NCI-H2227 (cell line): ENCODE measurements around the gene PIGU.
A peak's percentile ranks its signal among the peaks of the same experiment; 100 is the strongest.

Source experiments
- DNase-seq: peaks from one replicate; lab custom pipeline; 2025; ENCODE audit not compliant: unreplicated experiment; lab: John Stamatoyannopoulos, UW

Gene PIGU

GRCh38 chr20:34560141-34560523 lies 116.8 kb downstream of the PIGU start:
- DNase-seq, result no peak

DNA sequence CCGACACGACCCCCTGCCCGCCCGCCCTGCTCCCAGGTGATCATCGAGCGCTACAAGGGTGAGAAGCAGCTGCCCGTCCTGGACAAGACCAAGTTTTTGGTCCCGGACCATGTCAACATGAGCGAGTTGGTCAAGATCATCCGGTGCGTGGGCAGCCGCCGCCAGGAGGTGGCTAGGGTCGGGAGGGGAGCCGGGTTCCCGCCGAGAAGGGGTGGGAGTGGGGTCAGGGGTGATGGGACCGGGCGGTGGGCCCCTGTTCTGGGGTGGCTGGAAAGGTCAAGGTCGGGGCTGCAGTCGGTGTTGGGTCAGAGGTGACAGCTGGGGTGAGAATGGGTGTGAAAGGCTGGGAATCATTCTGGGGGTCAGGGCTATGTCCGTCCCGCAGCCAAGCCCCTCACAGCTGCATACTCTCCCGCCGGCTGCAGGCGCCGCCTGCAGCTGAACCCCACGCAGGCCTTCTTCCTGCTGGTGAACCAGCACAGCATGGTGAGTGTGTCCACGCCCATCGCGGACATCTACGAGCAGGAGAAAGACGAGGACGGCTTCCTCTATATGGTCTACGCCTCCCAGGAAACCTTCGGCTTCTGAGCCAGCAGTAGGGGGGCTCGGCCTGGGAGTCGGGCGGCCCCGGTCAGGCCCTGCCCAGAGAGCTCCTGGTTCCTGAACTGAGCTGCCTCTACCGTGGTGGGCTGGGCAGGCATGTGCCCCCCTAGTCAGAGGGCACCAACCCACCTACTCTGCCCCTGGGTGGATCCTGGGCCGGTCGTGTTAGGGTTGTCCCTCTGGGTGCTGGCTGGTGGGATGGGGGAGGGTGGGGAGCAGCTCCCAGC lies 117.4 kb downstream of the PIGU start:
- DNase-seq, result peak; percentile 43

- peak; percentile 99 for DNase-seq
These were observed 118.3 kb downstream of the PIGU start, which contains the start of gene MAP1LC3A for GRCh38 chr20:34558320-34559218. TSS of gene MAP1LC3A (plus strand) at chr20:34558718. CDS start at chr20:34558869, 151 bp downstream.

DNA sequence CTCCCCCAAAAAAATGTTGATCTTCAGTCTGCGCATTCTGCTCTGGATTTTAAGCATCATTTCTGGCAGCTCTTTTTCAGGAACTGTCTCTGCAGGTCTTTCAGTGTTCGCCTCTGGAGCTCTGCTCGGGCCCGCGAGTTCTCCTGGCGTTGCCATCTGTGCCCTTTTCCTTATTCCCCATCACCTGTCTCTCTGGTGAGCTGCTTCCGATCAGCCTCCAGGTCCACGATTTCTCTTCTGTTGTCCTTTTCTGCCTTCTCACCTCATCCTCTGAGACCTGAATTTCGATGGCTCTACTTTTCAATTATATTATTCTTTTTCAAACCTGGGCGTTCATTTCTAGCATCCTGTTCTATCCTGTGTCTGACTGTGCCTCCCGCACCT lies 119.0 kb downstream of the PIGU start:
- DNase-seq, result peak; percentile 67

DNA sequence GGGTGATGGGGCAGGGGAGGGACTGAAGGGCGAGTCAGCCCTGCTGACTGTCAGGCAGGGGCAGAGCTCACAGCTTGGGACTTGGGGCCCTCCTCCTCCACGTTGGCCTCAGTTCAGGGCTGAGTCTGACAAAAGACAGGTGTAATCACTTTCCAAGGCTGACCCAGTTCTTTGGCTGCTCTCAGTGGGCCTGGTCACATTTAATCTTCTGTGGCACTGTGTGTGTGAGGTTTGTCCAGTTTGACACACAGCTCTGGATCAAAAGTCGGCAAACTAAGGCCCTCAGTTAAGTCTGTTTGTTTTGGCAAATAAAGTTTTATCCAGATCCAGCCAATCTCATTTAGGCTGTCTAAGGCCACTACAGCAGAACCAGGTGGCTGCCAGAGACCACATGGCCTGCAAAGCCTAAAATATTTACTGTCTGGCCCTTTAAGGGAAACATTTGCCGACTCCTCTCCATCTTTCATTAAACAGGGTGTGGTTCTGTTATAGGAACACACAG lies 123.5 kb downstream of the PIGU start:
- DNase-seq, result no peak

- no peak for DNase-seq
These were observed 124.3 kb downstream of the PIGU start for GRCh38 chr20:34552569-34552968.

DNA sequence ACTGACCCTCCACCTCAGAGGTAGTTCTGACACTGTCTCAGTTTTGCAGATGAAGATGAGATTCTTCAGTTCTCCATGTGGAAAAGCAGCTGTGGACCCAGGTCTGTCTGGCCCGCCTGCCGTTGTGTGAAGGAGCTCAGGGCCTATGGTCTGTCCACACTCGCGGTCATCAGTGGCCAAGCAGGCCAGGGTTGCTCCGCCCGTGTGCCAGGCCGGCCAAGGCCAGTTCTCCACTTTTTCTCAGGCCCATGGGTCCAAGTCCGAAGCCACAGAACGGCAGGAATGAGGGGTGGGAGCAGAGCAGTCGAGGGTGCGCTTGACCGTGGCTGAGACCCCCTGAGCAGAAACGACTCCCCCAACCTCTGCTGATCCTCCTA lies 127.0 kb downstream of the PIGU start:
- DNase-seq, result no peak

DNA sequence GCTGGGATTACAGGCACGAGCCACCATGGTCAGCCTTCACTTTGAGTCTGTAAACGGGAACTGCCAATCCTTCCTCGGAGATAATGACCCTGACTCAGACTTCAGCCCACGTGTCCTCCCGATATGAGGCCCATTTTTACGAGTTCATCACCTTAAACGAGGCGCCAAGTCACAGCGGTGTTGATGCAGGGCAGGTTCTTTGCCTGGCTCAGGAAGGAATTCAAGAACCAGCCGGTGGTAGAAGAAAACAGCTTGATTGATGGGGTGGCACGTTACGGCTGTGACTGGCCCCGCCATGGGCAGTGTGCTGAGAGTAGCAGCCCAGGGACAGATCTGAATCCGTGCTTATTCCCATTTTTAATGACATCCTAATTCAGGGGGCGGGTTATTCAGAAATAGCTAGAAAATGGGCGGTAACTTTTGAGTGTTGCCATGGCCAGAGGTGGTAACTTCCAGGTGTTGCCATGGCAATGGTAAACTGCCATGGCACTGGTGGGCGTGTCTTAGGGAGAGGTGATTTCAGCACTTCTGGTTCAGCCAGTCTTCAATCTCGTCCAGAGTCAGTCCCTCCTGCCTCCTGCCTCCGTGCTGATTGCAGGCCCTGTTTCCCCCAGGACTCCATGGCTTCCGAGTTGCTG lies 127.5 kb downstream of the PIGU start:
- peak; percentile 81 for DNase-seq

- no peak for DNase-seq
These were observed 128.9 kb downstream of the PIGU start for GRCh38 chr20:34547844-34548613.

DNA sequence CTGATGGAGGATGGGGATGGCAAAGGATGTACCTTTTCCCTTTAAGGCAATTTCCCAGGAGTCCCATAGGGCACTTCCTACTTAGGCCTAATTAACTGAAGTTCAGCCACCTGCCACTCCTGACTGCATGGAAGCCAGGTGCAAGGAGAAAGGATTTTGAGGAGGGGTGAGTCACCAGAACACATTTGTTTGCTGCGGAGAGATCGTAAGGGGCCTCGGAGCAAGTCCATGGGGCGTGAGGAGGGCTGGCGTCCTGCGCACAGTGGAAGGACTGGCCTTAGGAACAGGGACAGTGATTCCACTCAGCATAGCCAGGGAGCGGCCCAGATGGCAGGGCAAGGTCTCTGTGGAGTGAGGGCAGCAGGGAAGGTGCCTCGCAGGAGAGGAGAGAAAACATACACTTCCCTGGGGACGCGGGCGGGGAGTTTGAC lies 130.1 kb downstream of the PIGU start:
- DNase-seq, result peak; percentile 11

GRCh38 chr20:34544109-34544796 lies 132.6 kb downstream of the PIGU start:
- no peak for DNase-seq

DNA sequence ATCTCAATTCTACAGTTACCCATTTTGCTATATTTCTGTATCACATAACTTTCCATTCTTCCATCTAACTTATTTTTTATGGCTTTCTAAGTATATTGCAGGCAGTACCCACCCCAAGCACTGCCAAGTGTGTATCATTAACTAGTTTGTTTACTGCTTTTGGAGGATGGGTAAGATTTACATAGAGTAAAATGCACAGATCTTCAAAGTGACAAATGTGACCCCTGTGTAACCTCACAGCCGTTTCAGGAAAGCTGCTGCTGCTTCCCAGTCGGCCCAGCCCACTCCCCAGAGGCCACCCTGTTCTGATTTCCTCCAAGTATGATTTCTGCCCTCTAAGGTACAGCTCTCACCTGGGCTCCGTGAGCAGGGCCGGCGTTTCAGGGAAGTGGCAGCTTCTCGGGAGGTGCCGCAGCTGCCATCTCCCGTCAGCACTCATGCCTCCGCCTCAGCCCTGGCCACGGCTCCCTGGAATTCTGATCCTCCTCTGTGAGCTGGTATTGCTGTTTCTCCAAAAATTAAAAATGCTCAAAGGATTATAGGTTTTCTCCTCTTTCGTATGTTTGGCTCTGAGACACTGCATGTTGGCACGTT lies 133.3 kb downstream of the PIGU start:
- no peak for DNase-seq

DNA sequence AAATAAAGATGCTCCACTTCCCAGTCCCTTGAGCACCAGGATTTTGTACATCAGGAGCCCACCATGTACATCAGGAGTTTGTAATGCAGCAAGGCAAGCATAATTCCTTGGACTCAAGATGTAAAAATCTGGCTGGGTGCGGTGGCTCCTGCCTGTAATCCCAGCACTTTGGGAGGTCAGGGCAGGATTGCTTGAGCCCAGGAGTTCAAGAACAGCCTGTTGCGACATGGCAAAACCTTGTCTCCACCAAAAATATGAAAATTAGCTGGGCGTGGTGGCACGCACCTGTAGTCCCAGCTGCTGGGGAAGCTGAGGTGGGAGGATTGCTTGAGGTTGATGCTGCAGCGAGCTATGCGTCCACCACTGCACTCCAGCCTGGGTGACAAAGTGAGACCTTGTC lies 134.5 kb downstream of the PIGU start:
- DNase-seq, result no peak

DNA sequence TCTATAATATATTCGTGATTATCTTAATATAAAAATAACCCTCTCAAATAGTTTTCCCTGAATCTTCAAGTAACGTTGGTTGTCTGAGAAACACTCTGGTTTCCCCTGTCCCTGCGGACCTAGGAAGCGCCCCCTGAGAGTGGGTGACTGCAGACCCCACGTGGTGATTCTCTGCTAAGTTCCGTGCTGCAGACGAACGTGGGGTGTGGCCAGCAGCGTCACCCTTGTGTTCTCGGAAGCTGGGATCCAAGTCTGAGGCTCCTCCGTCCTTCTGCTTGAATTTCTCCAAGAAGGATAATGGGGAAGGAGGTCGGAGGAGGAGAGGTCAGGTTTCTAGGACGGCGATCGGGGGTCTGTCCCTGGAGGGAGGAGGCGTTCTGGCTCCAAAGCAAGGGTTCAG lies 135.0 kb downstream of the PIGU start:
- no peak for DNase-seq

GRCh38 chr20:34541264-34541901 lies 135.5 kb downstream of the PIGU start:
- DNase-seq, result no peak

- DNase-seq, result no peak
These were observed 136.2 kb downstream of the PIGU start for GRCh38 chr20:34540596-34541263.

DNA sequence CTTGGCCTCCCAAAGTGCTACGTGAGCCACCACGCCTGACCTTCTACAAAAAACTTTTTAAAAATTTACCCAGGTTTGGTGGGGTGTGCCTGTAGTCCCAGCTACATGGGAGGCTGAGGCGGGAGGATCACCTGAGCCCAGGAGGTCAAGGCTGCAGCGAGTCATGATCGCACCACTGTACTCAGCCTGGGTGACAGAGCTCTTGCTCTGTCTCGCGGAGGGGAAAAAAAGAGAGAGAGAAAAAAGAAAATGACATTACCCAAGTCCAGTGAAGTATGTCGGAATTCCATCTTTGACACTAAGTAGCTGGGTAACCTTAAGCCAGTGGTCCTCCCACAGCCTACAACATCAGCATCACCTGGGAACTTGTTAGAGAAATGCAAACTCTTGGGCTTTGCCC lies 137.1 kb downstream of the PIGU start:
- no peak for DNase-seq

- peak; percentile 47 for DNase-seq
These were observed 138.2 kb downstream of the PIGU start for GRCh38 chr20:34538671-34539123.
